Measurements from ENCODE around the gene KRTAP10-2. TPM values are rescaled to one million over a fixed set of nuclear protein-coding genes. Genes with fewer than 3 reads are reported as not detected.

KRTAP10-2 gene
- total and polyA plus RNA-seq, 9 of the 15 experiments (the other 6 are each of a cell fraction or from before 2014, with no cell fraction given) = not detected

- TF ChIP-seq PREB (CRISPR knock-in tag; IDR thresholded peaks at IDR 0.05) (no peak), BHLHE40 (IDR thresholded peaks at IDR 0.05; ENCODE audit: low read length) (peak; percentile 75), FOXO4 (CRISPR knock-in tag; IDR thresholded peaks at IDR 0.05) (no peak), GATA2 (CRISPR knock-in tag; IDR thresholded peaks at IDR 0.05) (peak; percentile 46), MNT (conservative IDR thresholded peaks at IDR 0.05) (peak in 1 of 2 experiments; percentile 57; a peak in 2 of 4 replicates), MAFF (IDR thresholded peaks at IDR 0.05; ENCODE audit: low read length) (no peak), PHB (CRISPR knock-in tag; IDR thresholded peaks at IDR 0.05) (no peak), TCF7 (IDR thresholded peaks at IDR 0.05; ENCODE audit: borderline replicate concordance) (no peak), ZNF121 (CRISPR knock-in tag; conservative IDR thresholded peaks at IDR 0.05) (no peak), PKNOX1 (IDR thresholded peaks at IDR 0.05) (peak; percentile 74), NFYB (IDR thresholded peaks at IDR 0.05; ENCODE audit: extremely low read depth, insufficient read length) (no peak), ID3 (CRISPR knock-in tag; IDR thresholded peaks at IDR 0.05) (no peak), ID3 (tag; IDR thresholded peaks at IDR 0.05) (no peak), CXXC5 (CRISPR knock-in tag; IDR thresholded peaks at IDR 0.05) (peak; percentile 46), TBP (optimal IDR thresholded peaks at IDR 0.05; ENCODE audit: low read depth, low read length) (no peak), ZEB2 (IDR thresholded peaks at IDR 0.05) (0 out of 2 replicates have a peak, but pooled peaks have one; percentile 19), EP300 (IDR thresholded peaks at IDR 0.05; ENCODE audit: low read length) (peak; percentile 60; the same call in 1 of the 2 replicates), RUNX1 (IDR thresholded peaks at IDR 0.05; ENCODE audit: low read depth) (no peak), NR0B1 (IDR thresholded peaks at IDR 0.05; ENCODE audit: partially characterized antibody) (no peak), MCM2 (IDR thresholded peaks at IDR 0.05; ENCODE audit: low read depth) (no peak), L3MBTL2 (IDR thresholded peaks at IDR 0.05) (peak; percentile 68), NRF1 (conservative IDR thresholded peaks at IDR 0.05 in 1 of 2, IDR thresholded peaks at IDR 0.05 in 1 of 2) (peak; percentile 81 to 85), SNIP1 (IDR thresholded peaks at IDR 0.05; ENCODE audit: low read depth) (no peak)
Observed at GRCh38 chr21:44582055-44582454, 30.8 kb upstream of the KRTAP10-2 start (continued).

All from K562 (cell line).